NCI-H2081 (cell line): ENCODE data around the gene TSEN2.
A peak's percentile ranks its signal among the peaks of the same experiment; 100 is the strongest.
"Not testable (repeated sequence)": the region's sequence is repeated elsewhere in the genome, so short reads cannot be mapped to it uniquely, and the experiment has no call there.

Source experiments
- DNase-seq, 2 experiments: peaks; one replicate each; lab custom pipeline; 2025; lab: John Stamatoyannopoulos, UW

TSEN2 gene

DNA sequence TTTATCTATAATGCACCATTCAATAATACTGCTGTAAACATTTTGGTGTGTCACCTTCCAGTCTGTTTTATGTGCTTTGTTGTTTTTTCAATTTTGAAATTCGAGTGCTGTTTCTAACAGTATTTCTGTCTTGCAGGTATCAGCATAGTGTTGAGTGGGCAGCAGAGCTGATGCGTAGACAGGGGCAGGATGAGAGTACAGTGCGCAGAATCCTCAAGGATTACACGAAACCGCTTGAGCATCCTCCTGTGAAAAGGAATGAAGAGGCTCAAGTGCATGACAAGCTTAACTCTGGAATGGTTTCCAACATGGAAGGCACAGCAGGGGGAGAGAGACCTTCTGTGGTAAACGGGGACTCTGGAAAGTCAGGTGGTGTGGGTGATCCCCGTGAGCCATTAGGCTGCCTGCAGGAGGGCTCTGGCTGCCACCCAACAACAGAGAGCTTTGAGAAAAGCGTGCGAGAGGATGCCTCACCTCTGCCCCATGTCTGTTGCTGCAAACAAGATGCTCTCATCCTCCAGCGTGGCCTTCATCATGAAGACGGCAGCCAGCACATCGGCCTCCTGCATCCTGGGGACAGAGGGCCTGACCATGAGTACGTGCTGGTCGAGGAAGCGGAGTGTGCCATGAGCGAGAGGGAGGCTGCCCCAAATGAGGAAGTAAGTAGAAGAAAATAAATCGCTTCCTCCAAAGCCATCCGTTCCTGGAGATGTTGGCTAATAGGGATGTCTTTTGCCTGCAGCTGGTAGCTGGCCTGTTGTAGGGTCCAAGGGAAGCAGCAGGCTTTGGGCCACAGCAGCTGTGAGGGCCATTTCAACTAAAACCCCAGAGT lies 19.1 kb downstream of the TSEN2 start:
- peak in 1 of 2 experiments; percentile 11 for DNase-seq

DNA sequence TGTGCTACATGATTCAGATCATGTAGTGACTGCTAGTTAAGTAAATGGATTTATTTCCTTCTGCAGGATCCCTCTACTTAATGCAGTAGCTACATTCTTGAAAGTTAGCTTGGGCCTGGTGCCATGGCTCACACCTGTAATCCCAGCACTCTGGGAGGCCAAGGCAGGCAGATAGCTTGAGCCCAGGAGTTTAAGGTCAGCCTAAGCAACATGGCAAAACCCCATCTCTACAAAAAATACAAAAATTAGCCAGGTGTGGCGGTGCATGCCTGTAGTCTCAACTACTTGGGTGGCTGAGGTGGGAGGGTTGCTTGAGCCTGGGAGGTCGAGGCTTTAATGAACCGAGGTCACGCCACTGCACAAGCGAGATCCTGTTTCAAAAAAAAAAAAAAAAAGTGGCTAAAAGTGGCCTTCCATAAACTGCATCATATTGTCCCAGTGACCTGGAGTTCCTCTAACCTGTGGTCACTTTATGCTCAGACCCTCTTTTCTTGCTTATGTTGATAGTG lies 22.0 kb downstream of the TSEN2 start:
- DNase-seq, result no peak

DNA sequence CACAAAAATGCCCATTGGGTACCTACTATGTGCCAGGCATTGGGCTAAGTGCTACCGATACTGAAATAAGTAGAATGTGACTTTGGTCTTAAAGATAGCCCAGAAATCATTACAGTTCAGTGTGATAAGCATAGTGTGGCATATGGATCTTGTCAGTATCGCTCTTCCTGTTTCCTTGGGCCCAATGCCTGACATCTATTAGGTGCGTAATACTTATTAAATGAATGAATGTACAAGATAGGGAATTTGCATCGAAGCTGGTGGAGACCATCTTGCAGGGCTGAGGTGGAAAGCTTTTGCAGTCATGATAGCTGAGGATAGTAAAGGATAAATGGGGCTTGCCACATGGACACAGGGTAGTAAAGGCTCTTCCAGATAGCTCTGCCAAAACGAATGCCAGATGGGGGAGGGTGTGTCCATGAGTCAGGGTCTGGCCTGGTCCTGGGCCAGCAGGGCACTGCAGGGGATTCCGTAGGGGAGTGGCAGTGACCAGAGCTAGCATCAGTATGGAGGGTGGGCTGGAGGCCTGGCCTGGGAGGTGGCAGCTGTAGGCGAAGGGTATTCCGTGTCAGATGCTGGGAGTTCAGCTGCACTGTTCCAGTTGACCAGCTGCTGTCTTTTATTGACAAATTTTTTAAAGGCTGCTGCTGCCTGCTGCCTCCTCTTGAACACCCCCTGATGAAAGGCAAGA lies 23.5 kb downstream of the TSEN2 start:
- DNase-seq, result no peak

DNA sequence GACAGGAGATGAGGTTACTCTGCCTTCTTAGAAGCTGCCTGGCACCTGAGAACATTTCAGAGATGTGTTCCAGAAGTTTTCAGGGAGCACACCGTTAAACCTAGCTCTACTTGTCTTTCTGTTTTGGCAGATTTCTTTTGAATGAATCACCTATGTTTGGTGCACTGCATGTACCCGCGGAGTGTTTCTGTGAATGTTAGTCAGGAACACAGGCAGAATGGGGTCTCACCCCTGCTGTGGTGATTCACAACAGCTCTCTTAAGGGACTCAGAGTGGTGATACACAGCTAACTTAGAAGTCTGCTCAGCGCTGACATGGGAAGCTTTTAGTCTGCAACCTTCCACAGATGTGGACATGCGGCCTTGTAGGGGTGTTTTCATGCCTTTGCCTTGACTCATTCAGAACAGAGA lies 24.0 kb downstream of the TSEN2 start:
- no peak for DNase-seq

DNA sequence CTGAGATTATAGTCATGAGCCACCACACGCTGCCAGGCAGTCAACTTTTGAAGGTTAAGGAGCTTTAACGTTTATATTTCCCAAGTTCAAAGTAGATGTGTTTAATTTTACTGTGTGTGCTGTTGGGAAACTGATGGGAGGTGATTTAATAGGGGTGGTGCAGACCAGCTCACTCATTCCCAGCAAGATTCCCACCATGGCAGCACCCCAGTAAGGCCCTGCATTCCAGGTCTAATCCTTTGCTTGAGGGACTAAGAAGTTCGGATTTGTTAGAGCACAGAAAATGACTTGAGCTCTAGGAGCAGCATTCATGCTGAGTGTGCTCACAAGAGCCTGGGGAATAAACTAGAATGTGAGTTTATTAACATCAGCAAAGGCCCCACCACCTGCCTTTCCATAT lies 25.2 kb downstream of the TSEN2 start:
- DNase-seq, result no peak

DNA sequence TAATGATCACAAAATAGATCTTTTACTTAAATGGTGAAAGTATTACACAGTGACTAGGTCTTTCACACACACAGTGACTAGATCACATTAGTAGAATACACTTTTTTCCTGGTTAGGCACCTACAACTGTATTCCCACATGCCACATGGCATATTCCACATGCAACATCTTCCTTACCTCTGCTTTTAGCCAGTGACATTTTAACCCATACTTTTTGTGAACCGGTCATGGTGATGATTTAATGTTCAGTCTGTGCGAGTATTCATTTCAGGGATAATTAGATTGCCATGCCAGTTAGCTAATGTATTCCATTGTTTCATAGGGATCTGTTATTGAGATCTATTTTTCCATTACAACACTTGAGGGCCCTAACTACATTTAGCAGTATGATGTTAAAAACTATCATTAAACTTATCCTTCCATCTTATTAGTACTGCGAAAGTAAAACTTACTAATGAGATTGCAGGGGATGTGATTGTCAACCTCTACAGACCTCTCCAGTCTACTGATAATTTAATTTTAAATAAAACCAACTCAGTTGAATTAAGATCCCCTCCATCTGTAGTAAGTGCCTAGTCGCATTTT lies 28.3 kb downstream of the TSEN2 start:
- DNase-seq, result no peak

DNA sequence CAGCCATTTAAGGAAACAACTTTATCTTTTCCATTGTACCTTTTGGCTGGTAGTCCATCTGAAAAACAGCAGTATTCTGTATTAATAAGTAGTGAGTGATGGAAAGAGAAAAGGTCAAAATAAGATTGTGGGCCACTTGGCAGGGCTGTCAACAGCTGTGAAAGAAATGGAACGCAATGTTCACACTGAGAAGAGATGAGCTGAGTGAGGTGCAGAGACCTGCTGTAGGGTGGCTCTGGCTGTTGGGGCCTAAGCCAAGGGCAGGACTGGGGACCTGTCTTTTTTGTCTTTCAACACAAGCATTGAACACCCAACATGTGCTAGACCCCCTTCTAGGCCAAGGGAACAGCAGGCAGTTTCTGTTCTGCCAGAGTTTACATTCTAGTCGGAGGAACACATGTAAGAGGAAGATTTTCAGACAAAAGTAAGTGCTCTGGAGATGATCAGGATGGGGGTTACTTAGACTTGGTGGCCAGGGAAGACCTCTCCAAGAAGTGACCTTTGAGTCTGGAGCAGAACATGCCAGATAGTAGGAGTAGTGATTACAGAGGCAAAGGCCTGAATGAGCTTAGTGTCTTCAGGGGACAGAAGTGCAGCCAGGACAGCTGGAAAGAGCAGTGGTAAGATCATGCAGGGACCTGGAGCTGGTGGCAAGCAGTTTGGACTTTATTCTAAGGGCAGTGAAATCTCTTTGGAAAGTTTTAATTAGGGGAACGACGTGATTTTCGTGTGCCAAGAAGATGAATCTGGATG lies 29.6 kb downstream of the TSEN2 start:
- no peak for DNase-seq

DNA sequence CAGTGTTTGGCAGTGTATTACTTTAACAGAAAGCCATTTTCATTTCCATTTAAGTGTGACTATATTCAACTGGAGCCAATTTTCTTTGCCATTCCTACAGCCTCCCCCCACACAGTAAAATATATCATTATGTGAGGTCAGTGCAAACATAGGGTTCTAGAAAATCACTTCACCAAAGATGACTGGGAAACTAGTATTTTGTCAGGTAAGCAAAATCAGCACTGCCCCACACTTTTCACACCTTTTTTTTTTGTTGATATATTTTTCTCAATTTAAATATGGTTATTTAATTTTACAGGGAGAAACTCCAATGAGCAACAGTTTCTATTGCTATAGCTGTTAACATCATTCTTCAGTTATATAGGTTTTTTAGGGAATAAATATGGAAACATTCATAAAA lies 31.4 kb downstream of the TSEN2 start:
- no peak for DNase-seq

DNA sequence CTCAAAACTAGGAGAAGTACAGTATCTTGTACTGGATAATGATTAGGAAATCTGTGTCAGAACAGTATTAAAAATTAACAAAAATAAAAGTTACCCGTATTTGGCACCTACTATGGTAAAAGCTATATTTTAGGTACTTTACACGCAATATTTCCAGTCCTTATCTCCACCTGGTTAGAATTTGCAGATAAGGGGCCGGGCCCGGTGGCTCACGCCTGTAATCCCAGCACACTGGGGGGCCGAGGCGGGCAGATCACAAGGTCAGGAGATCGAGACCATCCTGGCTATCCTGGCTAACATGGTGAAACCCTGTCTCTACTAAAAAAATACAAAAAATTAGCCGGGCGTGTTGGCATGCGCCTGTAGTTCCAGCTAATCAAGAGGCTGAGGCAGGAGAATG lies 32.6 kb downstream of the TSEN2 start:
- no peak for DNase-seq

DNA sequence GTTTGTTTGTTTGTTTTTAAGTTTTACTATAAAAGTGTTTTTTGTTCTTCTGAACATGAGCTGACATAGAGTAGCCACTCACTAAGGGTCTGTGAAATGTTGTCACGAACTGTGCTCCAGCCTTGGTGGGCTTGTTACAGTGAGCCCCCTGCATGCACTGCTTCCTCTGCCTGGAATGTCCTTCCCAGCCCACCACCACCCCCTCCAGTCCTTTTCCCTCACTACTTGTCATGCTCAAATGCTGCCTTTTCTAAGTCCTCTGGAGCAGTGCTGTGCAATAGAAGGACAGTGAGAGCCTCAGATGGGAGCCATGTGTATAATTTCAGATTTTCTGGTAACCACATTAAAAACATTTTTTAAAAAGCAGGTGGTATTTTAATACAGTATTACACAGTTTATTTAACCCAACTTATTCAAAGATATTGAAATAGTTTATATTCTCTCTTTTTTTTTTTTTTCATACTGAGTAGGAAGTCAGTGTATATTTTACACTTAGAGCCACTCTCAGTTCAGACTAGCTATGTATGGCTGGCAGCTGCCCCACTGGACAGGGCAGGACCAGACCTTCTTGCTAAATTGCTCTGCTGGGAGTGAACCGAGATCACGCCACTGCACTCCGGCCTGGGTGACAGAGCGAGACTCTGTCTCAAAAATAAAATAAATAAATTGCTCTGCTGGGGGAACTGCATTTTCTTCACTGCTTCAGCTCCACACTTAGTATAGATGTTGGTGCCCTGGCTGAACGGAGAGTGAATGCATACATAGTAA lies 34.2 kb downstream of the TSEN2 start:
- DNase-seq, result no peak

DNA sequence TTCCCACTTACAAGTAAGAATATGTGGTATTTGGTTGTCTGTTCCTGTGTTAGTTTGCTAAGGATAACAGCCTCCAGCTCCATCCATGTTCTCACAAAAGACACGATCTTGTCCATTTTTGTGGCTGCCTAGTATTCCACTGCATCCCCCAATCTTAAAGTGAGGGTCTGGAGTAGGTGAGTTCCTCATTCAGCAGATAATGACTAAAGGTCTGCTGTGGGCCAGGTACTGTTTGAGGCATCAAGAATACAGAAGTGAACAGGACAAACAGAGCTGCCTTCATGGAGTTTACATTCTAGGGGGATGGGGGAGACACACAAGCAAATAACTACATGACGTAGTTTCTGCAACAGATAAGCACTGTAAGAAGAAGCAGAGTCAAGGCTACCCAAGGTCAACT lies 36.7 kb downstream of the TSEN2 start:
- no peak for DNase-seq

DNA sequence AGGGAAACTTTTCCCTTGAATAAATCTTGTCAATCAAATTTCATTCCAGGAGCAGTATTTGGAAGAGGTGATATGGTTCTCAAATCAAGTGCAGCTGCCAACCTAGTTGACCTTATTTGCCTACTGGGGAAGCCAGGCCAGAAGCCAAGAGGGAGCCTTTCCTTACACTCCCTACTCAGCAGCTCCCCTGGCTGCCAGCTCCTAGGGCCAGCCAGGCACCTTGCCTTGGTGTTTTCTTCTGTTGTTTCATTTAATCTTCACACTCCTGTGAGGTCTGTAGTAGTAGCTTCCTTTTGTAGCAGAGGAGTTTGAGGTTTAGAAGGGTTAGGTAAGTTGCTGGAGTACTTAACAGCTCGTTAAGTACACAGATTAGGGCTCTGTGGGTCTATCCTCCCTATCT lies 38.4 kb downstream of the TSEN2 start:
- no peak for DNase-seq

DNA sequence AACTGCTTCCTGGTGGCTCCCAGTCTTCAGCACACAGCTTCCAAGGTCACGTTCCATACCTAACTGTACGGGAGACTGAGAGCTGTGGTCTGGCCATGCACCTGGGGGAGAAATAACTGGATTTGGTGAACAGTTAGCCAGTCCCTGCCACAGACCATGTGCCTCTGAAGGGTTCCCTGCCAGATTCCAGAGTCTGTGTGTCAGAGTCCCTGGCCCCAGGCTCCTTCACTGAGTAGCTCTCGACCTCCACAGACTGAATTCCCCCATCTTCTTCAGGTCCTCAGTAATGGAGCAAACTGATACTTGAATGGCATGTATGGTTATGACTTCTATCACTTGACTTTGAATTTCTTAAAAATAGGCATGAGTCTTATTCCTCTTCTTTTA lies 43.5 kb downstream of the TSEN2 start:
- DNase-seq, result no peak

DNA sequence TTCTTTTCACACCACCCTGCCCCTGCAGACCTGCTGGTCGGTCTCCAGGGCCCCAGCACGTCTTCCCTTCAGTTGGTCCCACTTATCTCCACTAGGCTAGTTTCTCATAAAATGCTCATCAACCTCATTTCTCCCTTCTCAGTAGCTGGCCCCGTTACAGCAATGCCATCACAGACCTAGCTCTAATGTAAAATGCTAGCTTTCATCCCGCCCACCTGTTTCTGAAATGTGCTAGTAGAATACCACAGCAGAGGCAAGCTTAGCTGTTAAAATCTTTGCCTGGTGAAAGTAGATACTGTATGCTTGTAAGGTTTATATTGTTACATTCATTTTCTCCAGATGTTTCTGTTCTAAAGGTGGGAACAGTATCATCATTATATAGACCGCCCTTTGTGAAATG lies 47.9 kb downstream of the TSEN2 start:
- no peak for DNase-seq

DNA sequence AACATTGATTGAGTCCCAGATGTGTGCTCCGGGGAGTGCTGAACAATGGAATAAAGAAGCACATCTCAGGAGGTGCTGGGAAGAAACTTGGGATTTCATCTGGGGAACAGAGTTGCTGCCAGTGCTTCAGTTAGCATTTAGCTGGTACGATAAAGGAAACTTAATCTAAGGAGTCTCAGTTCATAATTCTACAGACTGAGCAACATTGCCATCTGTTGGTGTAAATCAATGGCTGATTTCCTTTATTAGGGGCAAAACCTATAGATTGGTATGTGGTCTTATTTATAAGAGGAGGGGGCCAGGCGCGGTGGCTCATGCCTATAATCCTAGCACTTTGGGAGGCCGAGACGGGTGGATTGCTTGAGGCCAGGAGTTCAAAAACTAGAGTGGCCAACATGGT lies 52.1 kb downstream of the TSEN2 start:
- DNase-seq, result no peak

DNA sequence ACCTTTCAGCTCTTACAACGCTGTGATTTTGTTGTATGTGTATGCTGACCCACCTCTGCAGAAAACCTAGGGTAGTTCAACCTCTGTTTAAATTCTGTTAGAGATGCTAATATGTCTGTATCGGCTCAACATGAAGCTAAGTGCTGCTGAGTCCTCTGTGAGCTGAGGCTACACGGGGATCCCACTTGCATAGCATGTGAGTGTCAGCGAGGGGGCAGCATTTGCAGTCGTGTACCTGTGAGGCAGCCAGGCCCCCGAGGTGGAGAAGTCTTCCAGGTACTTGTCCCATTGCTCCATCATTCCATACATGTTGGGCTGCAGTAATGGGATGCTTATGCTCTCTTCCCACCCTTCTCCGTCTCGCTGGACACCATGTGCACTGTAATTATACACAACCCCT lies 57.3 kb downstream of the TSEN2 start:
- no peak for DNase-seq

DNA sequence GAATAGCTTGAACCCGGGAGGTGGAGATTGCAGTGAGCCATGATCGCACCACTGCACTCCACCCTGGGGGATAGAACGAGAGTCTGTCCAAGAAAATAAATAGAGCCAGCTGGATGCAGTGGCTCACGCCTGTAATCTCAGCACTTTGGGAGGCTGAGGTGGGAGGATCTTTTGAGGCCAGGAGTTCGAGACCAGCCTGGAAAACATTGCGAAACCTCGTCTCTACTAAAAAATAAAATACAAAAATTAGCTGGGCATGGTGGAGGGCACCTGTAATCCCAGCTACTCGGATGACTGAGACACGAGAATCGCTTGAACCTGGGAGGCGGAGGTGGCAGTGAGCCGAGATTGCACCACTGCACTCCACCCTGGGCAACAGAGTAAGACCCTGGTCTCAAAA lies 59.2 kb downstream of the TSEN2 start:
- not testable (repeated sequence) for DNase-seq

DNA sequence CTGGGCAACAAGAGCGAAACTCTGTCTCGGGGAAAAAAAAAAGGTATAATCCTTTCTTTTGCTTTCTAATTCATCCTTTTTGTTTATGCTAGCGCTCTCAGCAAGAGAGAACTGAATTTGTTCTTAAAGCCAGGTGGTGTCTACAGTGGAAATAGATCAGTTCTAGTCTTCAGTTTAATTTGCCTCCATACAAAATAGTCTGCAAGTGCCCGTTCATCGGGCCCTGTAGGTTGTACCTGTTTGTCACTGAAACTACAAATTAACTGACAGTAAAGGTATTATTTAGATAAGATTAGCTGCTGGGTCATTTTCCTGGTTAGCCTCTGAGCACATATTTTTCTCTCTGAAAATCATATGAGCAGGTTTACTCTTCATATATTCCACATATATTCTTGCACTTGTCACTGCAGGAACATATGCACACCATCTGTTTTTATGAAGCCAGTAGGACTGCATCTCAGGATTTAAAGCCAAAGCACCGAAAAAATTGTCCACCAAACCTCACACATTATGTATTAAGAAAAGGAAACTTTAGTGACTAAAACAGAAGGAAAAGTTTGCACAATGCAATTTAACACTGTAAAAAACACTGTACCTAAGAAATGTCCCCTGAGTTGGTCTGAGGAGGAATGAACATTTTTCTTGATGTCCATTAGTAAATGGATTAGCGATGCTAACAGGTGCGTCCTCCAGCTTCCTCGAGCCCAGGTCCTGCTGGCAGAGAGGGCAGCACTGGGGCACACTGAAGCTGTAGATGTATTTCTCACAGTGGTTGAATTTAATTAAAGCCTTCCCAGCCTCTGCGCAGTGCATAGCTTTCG lies 60.6 kb downstream of the TSEN2 start:
- DNase-seq, result no peak

DNA sequence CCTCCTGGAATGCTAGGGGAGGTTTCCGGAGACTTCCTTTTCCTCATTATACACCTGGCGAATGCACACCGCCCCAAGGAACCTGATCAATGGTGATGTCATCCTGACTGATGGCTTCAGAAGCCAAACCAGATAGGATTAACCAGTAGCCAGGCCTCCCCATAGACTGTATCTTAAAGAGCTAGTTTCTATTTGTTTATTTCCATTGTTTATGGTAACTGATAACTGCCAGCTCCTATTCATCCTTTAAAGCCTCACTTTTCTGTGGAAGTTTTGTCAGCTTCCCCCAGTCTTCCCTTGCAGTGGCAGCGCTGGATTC lies 61.2 kb downstream of the TSEN2 start, which contains the start of gene MKRN2OS:
MKRN2OS (minus strand) TSS at position 27 of the 319 bp plus-strand sequence. CDS start 35 bp downstream, outside the sequence.
- DNase-seq, result no peak

DNA sequence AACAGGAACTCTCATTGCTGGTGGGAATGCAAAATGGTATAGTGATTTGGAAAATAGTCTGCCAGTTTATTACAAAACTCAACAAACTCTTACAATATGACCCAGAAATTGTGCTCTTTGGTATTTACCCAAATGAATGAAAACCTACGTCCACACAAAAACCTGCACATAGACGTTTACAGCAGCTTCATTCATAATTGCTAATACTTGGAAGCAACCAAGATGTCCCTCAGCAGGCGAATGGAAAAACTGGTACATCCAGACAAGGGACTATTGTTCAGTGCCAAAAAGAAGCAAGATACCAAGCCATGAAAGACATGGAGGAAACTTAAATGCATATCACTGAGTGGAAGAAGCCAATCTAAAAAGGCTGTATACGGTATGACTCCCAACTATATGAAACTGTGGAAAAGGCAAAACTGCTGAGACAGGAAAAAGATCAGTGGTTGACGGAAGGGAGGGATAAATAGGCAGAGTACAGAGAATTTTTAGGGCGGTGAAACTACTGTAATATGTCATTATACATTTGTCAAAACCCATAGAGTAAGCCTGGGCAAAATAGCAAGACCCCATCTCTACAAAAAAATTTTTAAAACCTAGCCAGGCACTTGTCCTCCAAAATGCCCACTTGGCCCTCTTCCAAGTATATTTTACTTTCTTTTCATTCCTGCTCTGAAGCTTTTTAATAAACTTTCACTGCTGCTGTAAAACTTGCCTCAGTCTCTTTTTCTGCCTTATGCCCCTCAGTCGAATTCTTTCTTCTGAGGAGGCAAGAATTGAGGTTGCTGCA lies 65.9 kb downstream of the TSEN2 start:
- no peak for DNase-seq
